ENCODE results near the gene ARHGAP24.

The ARHGAP24 gene

DNA sequence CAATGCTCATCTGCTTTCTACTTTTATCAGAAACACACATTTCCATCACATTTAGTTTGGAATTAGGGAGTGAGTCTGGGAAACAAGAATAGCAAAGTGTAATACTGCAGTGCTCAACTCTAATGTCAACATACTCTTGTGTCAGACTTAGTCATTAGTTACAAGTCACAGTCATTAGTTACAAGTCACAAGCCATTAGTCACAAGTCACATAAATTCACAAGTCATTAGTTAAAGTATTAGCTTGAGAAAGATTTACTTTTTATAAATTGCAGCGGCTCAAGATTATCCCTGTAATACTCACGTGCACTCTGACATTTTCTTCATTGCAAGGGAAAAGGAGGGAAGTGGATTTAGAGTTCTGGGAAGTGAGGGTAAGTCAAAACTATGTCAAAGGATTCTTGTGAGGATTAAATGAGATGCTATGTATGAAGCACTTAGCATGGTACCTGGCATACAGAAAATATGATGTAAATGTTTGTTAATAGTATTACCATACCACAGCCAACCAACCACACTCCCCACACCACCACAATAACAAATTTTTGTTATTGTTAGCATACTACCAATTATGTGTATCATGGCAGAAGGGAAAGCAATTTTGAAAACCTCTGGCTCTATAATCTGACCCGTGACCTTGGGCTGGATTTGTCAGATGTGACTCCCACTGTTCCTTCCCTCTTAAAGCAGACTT, 116.6 kb downstream of the ARHGAP24 start:
- no peak for DNase-seq (ENCODE audit: extremely low read depth, low read depth)
- TF ChIP-seq, protein P1, sequence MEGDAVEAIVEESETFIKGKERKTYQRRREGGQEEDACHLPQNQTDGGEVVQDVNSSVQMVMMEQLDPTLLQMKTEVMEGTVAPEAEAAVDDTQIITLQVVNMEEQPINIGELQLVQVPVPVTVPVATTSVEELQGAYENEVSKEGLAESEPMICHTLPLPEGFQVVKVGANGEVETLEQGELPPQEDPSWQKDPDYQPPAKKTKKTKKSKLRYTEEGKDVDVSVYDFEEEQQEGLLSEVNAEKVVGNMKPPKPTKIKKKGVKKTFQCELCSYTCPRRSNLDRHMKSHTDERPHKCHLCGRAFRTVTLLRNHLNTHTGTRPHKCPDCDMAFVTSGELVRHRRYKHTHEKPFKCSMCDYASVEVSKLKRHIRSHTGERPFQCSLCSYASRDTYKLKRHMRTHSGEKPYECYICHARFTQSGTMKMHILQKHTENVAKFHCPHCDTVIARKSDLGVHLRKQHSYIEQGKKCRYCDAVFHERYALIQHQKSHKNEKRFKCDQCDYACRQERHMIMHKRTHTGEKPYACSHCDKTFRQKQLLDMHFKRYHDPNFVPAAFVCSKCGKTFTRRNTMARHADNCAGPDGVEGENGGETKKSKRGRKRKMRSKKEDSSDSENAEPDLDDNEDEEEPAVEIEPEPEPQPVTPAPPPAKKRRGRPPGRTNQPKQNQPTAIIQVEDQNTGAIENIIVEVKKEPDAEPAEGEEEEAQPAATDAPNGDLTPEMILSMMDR (IDR thresholded peaks at IDR 0.05; ENCODE audit: low read depth, low read length) = no peak

DNA sequence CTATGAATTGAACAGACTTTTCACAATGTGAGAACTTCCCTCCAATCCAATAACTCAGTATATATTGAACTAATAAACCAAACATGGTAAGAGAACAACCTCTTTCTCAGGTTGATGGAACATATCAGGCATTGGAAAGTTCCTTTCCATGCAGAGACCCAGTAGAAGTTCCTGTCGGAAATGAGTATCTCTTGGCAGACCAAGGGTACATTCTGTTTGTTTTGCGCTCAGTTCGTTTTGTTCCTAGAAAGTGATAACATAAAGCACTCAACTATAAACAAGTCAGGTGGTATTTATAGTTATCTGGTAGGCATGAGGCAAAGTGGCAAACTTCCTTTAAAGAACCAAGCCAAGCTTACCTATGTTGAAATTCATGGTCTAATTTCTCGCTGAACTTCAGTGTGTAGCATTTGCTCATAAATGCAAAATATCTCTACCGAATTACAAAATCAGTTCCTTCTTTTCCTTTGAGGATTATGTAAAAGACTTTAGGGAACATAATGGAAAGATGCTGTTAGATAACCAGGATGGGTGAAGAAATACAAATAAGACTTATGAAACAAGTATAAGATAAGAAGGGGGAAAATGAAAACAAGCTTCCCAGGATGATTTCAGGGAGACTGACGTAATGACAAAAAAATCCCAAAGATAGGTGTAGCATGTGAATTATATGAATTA, 120.3 kb downstream of the ARHGAP24 start:
- DNase-seq (ENCODE audit: extremely low read depth, low read depth) = no peak
- TF ChIP-seq, protein P1 (IDR thresholded peaks at IDR 0.05; ENCODE audit: low read depth, low read length) = no peak

DNA sequence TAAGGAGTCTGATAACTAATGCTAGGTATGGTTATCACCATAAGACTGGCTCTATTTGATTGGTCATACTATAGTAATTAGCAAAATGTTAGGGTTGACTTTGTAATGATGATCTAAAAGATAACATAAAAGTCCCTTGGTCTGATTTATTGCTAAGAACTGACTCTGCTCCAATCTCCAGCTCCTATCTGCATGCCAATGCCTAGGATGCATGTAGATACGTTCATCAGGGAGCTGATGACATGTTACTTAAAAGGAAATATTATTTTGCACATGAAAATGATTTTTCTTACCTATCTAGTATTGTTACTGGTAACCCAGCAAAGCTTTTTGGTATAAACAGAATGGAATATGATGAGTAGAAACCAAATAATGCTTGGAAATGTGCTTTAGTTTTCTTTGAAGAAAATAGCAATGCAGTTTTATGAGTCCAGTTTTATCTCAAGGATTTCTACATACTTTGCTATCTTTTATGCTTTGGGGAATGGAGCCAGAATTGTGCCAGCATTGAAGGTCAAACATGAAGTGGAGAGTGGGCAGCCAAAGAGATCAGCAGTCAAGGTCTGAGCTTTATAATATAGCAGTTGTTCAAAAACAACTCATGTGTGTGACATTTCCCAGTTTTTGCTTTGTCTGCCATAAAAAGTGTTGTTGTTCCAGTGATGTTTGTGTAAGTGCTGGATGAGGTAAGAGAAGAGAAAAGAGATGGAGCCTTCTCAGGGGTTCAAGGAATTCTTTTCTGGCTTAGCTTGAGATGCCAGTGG, 121.0 kb downstream of the ARHGAP24 start:
- TF ChIP-seq, protein P1 (IDR thresholded peaks at IDR 0.05; ENCODE audit: low read depth, low read length) = no peak
- DNase-seq (ENCODE audit: extremely low read depth, low read depth) = no peak

DNA sequence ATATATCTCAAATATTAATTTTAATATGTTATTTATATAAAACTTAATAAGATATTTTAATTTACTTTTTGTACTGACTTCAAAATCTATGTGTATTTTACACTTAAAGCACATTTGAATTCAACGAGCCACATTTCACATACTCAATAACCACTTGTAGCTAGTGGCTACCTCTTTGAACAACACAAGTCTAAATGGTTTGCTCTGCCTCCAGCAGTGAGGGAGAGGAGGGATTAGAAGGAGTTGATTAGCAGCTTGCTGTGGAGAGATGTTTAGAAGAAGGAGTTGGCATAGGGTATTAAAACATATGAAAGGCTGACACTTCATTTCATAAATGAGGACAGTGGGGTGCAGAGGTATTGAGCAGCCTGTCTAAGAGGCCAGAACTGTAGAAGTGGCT, 124.0 kb downstream of the ARHGAP24 start:
- TF ChIP-seq, protein P1 (IDR thresholded peaks at IDR 0.05; ENCODE audit: low read depth, low read length) = no peak

DNA sequence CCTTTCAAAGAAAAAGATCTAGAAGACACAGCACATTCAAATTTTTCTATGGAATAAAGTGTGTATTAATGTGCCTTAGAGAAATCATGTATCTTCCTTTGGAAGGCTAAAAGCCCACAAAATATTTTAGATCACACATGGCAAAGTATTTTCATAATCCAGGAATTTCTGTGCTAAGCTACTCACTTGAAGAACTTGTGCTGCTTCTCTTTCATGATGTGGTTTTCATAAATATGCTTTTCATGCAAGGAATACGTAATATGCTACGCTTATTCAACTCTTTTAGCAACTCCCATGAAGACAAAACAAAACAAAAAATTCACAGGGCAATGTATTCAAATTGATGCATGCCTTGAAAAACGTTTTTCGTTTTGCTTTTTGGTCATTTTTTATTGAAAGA, 125.6 kb downstream of the ARHGAP24 start:
- TF ChIP-seq, protein P1 (IDR thresholded peaks at IDR 0.05; ENCODE audit: low read depth, low read length) = no peak
- no peak for DNase-seq (ENCODE audit: extremely low read depth, low read depth)

More for the DNA sequence above, 124.0 kb downstream of the ARHGAP24 start:
- DNase-seq (ENCODE audit: extremely low read depth, low read depth) = no peak

DNA sequence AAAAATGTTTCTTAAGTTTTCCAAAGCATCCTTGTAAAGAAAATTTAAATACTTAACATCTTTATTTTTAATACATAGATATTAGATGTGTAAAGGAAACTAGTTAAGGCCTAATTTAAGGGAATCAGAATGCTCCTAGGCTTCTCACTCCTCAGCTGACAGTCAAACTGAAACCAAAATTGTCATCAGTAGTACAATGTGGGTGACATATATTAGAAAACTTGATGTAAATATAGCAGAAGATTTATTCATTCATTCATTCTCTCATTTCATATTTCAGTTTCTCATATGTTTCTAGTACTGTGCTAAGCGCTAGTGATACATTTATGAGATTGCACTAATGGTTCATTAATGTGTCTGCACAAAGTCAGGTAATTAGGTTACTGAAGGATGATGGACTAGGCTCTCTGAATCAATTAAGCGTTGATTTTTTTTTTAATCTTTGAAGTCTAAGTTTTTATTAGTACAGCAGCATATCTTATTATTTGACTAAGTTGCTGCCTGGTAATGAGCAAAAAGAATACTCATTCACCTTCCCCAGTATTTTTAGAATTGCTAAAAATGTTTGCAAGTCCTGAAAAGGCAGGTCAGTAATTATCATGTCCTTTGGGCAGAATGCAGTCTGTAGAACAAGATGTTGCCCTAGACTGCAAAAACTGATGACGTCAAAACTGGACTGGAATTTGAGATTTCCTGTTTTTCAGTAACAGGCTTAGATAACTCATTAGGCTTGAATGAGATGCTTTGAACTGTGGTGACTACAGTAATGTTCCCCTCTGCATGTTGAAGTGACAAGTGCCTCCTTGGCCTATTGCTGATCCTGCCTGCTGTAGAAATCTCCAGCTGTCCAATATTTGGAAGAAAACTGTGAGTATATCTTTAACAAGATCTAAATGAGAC, 128.7 kb downstream of the ARHGAP24 start:
- DNase-seq (ENCODE audit: extremely low read depth, low read depth) = no peak
- TF ChIP-seq, protein P1 (IDR thresholded peaks at IDR 0.05; ENCODE audit: low read depth, low read length) = no peak
